Cardiac fibroblast (primary cell): ENCODE results near the gene ROBO2.
A peak's percentile ranks its signal among the peaks of the same experiment; 100 is the strongest.

ENCODE experiments used
- DNase-seq, 2 donors: peaks; one replicate each; pipeline versions ENCODE4 v3.0.0 to v3.0.0-alpha.2; 2010; ENCODE audit warnings: low read depth in 2 of 2
- H3K4me3 ChIP-seq, 2 donors: replicated peaks in 1 of 2; 1 replicate in 1 of 2; 2 replicates in 1 of 2; pipeline ENCODE4 v1.5.1; 2011; ENCODE audit warnings: low read depth in 2 of 2, low read length in 2 of 2, mild to moderate bottlenecking in 2 of 2, moderate library complexity in 1 of 2
- CTCF ChIP-seq: IDR thresholded peaks from one replicate; pipeline ENCODE4 v1.5.1; 2011; ENCODE audit warnings: low read depth, mild to moderate bottlenecking, low read length, inconsistent platforms

The ROBO2 gene

GRCh38 chr3:77338195-77338594 is 298.3 kb downstream of the ROBO2 start:
- H3K4me3 ChIP-seq: no peak overlapping the region
- TF ChIP-seq CTCF: no peak
- no peak for DNase-seq

GRCh38 chr3:77342027-77342426 is 302.1 kb downstream of the ROBO2 start:
- TF ChIP-seq CTCF: no peak
- no peak overlapping the region for H3K4me3 ChIP-seq
- no peak for DNase-seq

GRCh38 chr3:77342688-77343087 is 302.8 kb downstream of the ROBO2 start:
- TF ChIP-seq CTCF: no peak
- no peak overlapping the region for H3K4me3 ChIP-seq
- DNase-seq: no peak

- TF ChIP-seq CTCF: no peak
- H3K4me3 ChIP-seq: no peak overlapping the region
- DNase-seq: no peak
Observed at GRCh38 chr3:77345009-77345408, 305.1 kb downstream of the ROBO2 start.

GRCh38 chr3:77348244-77348855 is 308.5 kb downstream of the ROBO2 start:
- DNase-seq: peak; percentile 6 to 10
- no peak overlapping the region for H3K4me3 ChIP-seq
- TF ChIP-seq CTCF: no peak

- DNase-seq: no peak
- no peak overlapping the region for H3K4me3 ChIP-seq
- no peak for TF ChIP-seq CTCF
Observed at GRCh38 chr3:77354958-77355357, 315.1 kb downstream of the ROBO2 start.

GRCh38 chr3:77362936-77363335 is 323.0 kb downstream of the ROBO2 start:
- no peak overlapping the region for H3K4me3 ChIP-seq
- TF ChIP-seq CTCF: no peak
- no peak for DNase-seq
